ENCODE results near the gene TAGAP. TPM values are rescaled to one million over a fixed set of nuclear protein-coding genes. Genes with fewer than 3 reads are reported as not detected.

The TAGAP gene
- total and polyA plus RNA-seq, 2 donors (not counting 1 experiment from before 2014, with no cell fraction given), result 167 to 242 TPM

- Histone ChIP-seq H4K20me1 (ENCODE audit: control insufficient read depth, insufficient read depth, low read length, poor library complexity, severe bottlenecking) (no peaks in the 10 kb centered on the region), H3K4me2 (replicated peaks; ENCODE audit: low read depth, low read length, poor library complexity, severe bottlenecking) (no peak overlapping the region), H3K36me3 (replicated peaks in 1 of 2; ENCODE audit: control extremely low read depth in 1 of 2, control insufficient read depth in 1 of 2, extremely low read depth in 1 of 2, insufficient read depth in 2 of 2, low read length in 1 of 2) (no peaks in the 10 kb centered on the region), H3K4me3 (ENCODE audit: control extremely low read depth in 1 of 5, extremely low read depth in 1 of 5, insufficient read depth in 1 of 5, low read depth in 2 of 5, low read length in 4 of 5) (no peak overlapping the region), H2AFZ (ENCODE audit: insufficient read depth, low read depth, low read length, poor library complexity, severe bottlenecking) (no peak overlapping the region), H3K79me2 (ENCODE audit: control insufficient read depth, insufficient read depth, low read length) (no peaks in the 10 kb centered on the region), H3K4me1 (ENCODE audit: control insufficient read depth in 2 of 2, insufficient read depth in 2 of 2, low read length in 2 of 2) (peaks cover 13 to 20% of the 10 kb centered on the region in 2 donors), H3K27ac (ENCODE audit: low read length in 2 of 2) (no peak overlapping the region), H3K9ac (ENCODE audit: low read length) (no peak overlapping the region), H3K27me3 (replicated peaks in 1 of 4; ENCODE audit: control extremely low read depth in 1 of 4, control insufficient read depth in 3 of 4, insufficient read depth in 4 of 4, low read length in 3 of 4) (no peaks in the 10 kb centered on the region), H3K9me3 (ENCODE audit: control extremely low read depth in 1 of 3, control insufficient read depth in 2 of 3, insufficient read depth in 1 of 3, low read length in 2 of 3) (peaks cover 0 to 5% (median 0%) of the 10 kb centered on the region in 3 donors)
- ATAC-seq (ENCODE audit: low read depth) (no peak), DNase-seq (no peak)
- ChIA-PET POLR2A (interaction anchor here (0.6 to 1.4 kb wide), 2 partner anchors 12 to 27 kb away, joined by 5 to 6 read pairs; no protein-coding TSS in a partner anchor), CTCF (interaction anchor here (0.7 to 2.5 kb wide), 5 partner anchors 9 to 81 kb away, joined by 3 to 10 read pairs (median 4); no protein-coding TSS in a partner anchor)
- no peak overlapping the region for H3K27ac Mint-ChIP-seq
- H3K27me3 Mint-ChIP-seq, result no peaks in the 10 kb centered on the region
- H3K4me3 Mint-ChIP-seq, result no peak overlapping the region
- intact Hi-C loops (cut with micrococcal nuclease), result loop anchor here (5.0 kb wide), 1 partner anchor 37 kb away; no protein-coding TSS in a partner anchor
- peaks cover 34% of the 10 kb centered on the region for H3K4me1 Mint-ChIP-seq
- 100% methylated on average over 3 of the region's 3 CpGs for WGBS (ENCODE audit: insufficient coverage)
- TF ChIP-seq EZH2 (IDR thresholded peaks at IDR 0.05; ENCODE audit: borderline replicate concordance, insufficient read depth, low read depth, low read length, poor library complexity, severe bottlenecking) (no peak), CTCF (IDR thresholded peaks at IDR 0.05) (no peak)
- H3K9me3 Mint-ChIP-seq (ENCODE audit: insufficient read depth), result no peaks in the 10 kb centered on the region
Measured at GRCh38 chr6:159089909-159090308, 45.1 kb upstream of the TAGAP start.

- Histone ChIP-seq H2AFZ (ENCODE audit: insufficient read depth, low read depth, low read length, poor library complexity, severe bottlenecking) (no peak overlapping the region), H3K4me3 (ENCODE audit: control extremely low read depth in 1 of 5, extremely low read depth in 1 of 5, insufficient read depth in 1 of 5, low read depth in 2 of 5, low read length in 4 of 5) (no peak overlapping the region), H4K20me1 (ENCODE audit: control insufficient read depth, insufficient read depth, low read length, poor library complexity, severe bottlenecking) (no peaks in the 10 kb centered on the region), H3K36me3 (replicated peaks in 1 of 2; ENCODE audit: control extremely low read depth in 1 of 2, control insufficient read depth in 1 of 2, extremely low read depth in 1 of 2, insufficient read depth in 2 of 2, low read length in 1 of 2) (no peaks in the 10 kb centered on the region), H3K79me2 (ENCODE audit: control insufficient read depth, insufficient read depth, low read length) (no peaks in the 10 kb centered on the region), H3K9me3 (ENCODE audit: control extremely low read depth in 1 of 3, control insufficient read depth in 2 of 3, insufficient read depth in 1 of 3, low read length in 2 of 3) (peaks cover 0 to 5% (median 0%) of the 10 kb centered on the region in 3 donors), H3K27me3 (replicated peaks in 1 of 4; ENCODE audit: control extremely low read depth in 1 of 4, control insufficient read depth in 3 of 4, insufficient read depth in 4 of 4, low read length in 3 of 4) (no peaks in the 10 kb centered on the region), H3K27ac (ENCODE audit: low read length in 2 of 2) (no peak overlapping the region), H3K4me1 (ENCODE audit: control insufficient read depth in 2 of 2, insufficient read depth in 2 of 2, low read length in 2 of 2) (peaks cover 12 to 15% of the 10 kb centered on the region in 2 donors), H3K4me2 (replicated peaks; ENCODE audit: low read depth, low read length, poor library complexity, severe bottlenecking) (no peak overlapping the region), H3K9ac (ENCODE audit: low read length) (no peak overlapping the region)
- ChIA-PET CTCF (interaction anchor here (0.7 to 2.5 kb wide), 4 partner anchors 8 to 80 kb away, joined by 4 to 10 read pairs (median 4); no protein-coding TSS in a partner anchor), POLR2A (interaction anchor here (1.4 kb wide), 1 partner anchor 27 kb away, joined by 5 read pairs; no protein-coding TSS in a partner anchor)
- ATAC-seq (ENCODE audit: low read depth) (no peak), DNase-seq (no peak)
- Mint-ChIP-seq H3K9me3 (ENCODE audit: insufficient read depth) (no peaks in the 10 kb centered on the region), H3K27ac (no peak overlapping the region), H3K4me3 (no peak overlapping the region), H3K4me1 (peaks cover 29% of the 10 kb centered on the region), H3K27me3 (no peaks in the 10 kb centered on the region)
- 93% methylated on average over 3 of the region's 3 CpGs for WGBS (ENCODE audit: insufficient coverage)
- TF ChIP-seq CTCF (IDR thresholded peaks at IDR 0.05) (no peak), EZH2 (IDR thresholded peaks at IDR 0.05; ENCODE audit: borderline replicate concordance, insufficient read depth, low read depth, low read length, poor library complexity, severe bottlenecking) (no peak)
- intact Hi-C loops (cut with micrococcal nuclease), result no loop called here
Measured at GRCh38 chr6:159089443-159089842, 44.7 kb upstream of the TAGAP start.
